Ishikawa (cell line): ENCODE data around the gene DDX49.

ENCODE experiments used
- CEBPB ChIP-seq: IDR thresholded peaks from 2 replicates; pipeline ENCODE4 v1.6.1; 2012
- CREB1 ChIP-seq: IDR thresholded peaks from 2 replicates; pipeline ENCODE4 v1.6.1; 2012; ENCODE audit warnings: low read depth
- EP300 ChIP-seq: IDR thresholded peaks from 2 replicates; pipeline ENCODE4 v1.6.1; 2012; ENCODE audit warnings: borderline replicate concordance
- FOXM1 ChIP-seq: IDR thresholded peaks from 2 replicates; pipeline ENCODE4 v1.6.1; 2012; ENCODE audit warnings: low read depth, borderline replicate concordance
- TAF1 ChIP-seq: IDR thresholded peaks from 2 replicates; pipeline ENCODE4 v1.6.1; 2012; ENCODE audit warnings: low read depth, mild to moderate bottlenecking
- TCF12 ChIP-seq: IDR thresholded peaks from 2 replicates; pipeline ENCODE4 v1.6.1; 2012; ENCODE audit warnings: low read depth
- TEAD4 ChIP-seq: IDR thresholded peaks from 2 replicates; pipeline ENCODE4 v1.6.1; 2012

- TF ChIP-seq TCF12 (no peak), CREB1 (no peak), CEBPB (no peak), EP300 (no peak), TAF1 (no peak), TEAD4 (no peak), FOXM1 (no peak)
These were observed 23.6 kb upstream of the DDX49 start, which contains the start of gene CERS1 for GRCh38 chr19:18895824-18896341.
